Spleen (tissue), 7 donors: ENCODE data around the gene NOS1AP.

Experiments
- POLR2AphosphoS5 ChIP-seq, 3 donors: sonication (generic); formaldehyde crosslinking; IDR thresholded peaks; one replicate each; pipeline ENCODE4 v1.5.1; 2017; ENCODE audit warnings: antibody characterized with exemption in 3 of 3
- TF ChIP-seq, protein P1 (sequence below), 11 experiments: fragments of 200-600 bp in 7 of 11; fragments of 450-650 bp in 4 of 11; sonication (generic) in 4 of 11; IDR thresholded peaks in 8 of 11; conservative IDR thresholded peaks in 3 of 11; 1 replicate in 7 of 11; 2 replicates in 4 of 11; pipeline versions ENCODE4 v1.4.0 to v1.8.0; 2016 to 2021; ENCODE audit warnings: antibody characterized with exemption in 11 of 11, inconsistent platforms in 4 of 11, mild to moderate bottlenecking in 1 of 11
- donor health status: DM: no; HTN: no; CAD: no; lungs with moderate emphysema.
- donor health status: DM: no; HTN: no; CAD: no.
- donor health status: DM: no; HTN: no; CAD: no.

DNA sequence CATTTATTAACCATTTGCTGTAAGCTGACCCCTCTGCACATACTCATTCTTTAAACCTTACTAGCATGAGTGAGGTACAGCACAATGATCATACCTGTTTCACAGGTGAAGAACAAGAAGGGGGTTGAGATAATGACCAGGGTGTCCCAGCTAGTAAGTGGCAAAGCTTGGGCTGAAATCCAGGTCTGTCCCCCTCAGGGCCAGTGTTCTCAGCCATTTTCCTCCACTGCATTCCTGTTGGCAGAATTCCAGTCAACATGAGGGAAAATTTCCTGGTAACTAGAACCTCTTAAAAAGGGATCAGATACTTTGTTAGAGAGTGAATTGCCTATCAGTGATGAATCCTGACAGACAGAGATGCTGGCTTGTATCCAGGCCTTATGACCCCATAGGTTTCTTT lies 259.0 kb downstream of the NOS1AP start:
- TF ChIP-seq POLR2AphosphoS5 (IDR thresholded peaks at IDR 0.05), result no peak
- TF ChIP-seq, protein P1, sequence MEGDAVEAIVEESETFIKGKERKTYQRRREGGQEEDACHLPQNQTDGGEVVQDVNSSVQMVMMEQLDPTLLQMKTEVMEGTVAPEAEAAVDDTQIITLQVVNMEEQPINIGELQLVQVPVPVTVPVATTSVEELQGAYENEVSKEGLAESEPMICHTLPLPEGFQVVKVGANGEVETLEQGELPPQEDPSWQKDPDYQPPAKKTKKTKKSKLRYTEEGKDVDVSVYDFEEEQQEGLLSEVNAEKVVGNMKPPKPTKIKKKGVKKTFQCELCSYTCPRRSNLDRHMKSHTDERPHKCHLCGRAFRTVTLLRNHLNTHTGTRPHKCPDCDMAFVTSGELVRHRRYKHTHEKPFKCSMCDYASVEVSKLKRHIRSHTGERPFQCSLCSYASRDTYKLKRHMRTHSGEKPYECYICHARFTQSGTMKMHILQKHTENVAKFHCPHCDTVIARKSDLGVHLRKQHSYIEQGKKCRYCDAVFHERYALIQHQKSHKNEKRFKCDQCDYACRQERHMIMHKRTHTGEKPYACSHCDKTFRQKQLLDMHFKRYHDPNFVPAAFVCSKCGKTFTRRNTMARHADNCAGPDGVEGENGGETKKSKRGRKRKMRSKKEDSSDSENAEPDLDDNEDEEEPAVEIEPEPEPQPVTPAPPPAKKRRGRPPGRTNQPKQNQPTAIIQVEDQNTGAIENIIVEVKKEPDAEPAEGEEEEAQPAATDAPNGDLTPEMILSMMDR (IDR thresholded peaks at IDR 0.05 in 8 of 11, conservative IDR thresholded peaks at IDR 0.05 in 3 of 11), result no peak
